ENCODE measurements around the gene PAK4. TPM values are rescaled to one million over a fixed set of nuclear protein-coding genes. Genes with fewer than 3 reads are reported as not detected.

Gene PAK4
- polyA plus RNA-seq, 4 donors, result 29.4 to 74.0 (median 49.6) TPM

GRCh38 chr19:39145180-39145953 lies 19.8 kb downstream of the PAK4 start:
- DNase-seq (ENCODE audit: low read depth in 4 of 4, low spot score in 3 of 4), result no peak

GRCh38 chr19:39146091-39146490 lies 20.5 kb downstream of the PAK4 start:
- no peak for DNase-seq (ENCODE audit: low read depth in 4 of 4, low spot score in 3 of 4)

DNA sequence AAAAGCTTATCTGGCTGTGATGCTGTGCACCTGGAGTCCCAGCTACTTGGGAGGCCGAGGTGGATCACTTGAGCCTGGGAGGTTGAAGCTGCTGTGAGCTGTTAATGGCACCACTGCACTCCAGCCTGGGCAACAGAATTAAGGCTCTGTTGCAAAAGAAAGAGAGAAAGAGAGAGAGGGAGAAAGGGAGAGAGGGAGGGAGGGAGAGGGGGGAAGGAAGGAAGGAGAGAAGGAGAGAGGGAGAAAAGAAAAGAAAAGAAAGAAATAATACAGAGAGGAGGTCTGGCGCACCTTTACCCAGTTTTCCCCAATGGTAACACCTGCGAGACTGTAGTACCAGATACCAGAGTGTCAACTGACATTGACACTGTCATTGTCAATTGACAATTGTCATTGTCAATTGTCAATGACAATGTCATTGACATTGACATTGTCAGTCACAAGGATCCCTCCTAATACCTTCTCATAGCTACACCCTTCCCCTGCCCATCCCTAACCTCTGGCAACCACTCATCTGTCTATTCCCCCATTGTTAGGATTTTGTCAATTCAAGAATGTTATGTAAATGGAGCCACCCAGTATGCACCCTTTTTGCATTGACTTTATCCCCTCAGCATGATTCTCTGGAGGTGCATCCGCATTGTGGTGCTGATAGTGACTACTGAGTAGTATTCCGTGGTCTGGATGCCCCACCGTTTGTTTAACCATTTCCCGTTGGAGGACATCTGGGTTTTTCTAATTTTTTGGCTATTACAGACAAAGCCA lies 21.3 kb downstream of the PAK4 start:
- no peak for DNase-seq (ENCODE audit: low read depth in 4 of 4, low spot score in 3 of 4)

DNA sequence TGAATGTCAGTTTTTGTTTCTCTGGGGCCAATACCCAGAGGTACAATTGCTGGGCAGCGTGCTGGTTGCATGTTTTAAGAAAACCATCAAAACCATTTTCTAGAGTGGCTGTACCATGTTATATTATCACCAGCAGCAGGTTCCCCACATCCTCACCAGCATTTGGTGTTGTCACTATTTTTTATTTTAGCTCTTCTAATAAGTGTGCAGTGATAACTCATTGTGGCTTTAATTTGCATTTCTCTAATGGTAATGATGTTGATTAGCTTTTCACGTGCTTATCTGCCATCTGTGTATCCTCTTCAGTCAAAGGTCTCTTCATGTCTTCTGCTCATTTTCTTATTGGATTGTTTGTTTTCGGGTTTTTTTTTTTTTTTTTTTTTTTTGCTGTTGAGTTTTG lies 21.9 kb downstream of the PAK4 start:
- DNase-seq (ENCODE audit: low read depth in 4 of 4, low spot score in 3 of 4), result no peak

- no peak for DNase-seq (ENCODE audit: low read depth in 4 of 4, low spot score in 3 of 4)
These were observed 23.4 kb downstream of the PAK4 start for GRCh38 chr19:39148939-39149529.

DNA sequence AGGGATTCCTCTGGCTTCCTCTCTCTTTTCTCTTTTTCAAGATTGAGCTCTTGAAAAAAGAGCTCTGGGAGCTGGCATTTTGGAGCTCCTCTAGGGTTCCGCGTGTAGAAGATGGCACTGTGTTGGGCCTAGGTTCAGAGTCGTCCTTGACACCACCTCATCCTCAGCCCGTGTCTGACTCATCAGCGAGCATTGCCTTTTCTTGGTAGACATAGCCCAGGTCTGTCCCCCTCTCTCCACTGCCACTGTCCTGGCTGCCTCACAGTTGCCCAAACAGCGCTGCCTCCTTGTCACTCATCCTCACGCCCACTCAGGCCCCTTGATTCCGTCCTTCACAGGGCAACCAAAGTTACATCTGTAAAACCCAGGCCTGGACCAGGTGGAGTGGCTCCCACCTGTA lies 24.6 kb downstream of the PAK4 start:
- no peak for DNase-seq (ENCODE audit: low read depth in 4 of 4, low spot score in 3 of 4)

DNA sequence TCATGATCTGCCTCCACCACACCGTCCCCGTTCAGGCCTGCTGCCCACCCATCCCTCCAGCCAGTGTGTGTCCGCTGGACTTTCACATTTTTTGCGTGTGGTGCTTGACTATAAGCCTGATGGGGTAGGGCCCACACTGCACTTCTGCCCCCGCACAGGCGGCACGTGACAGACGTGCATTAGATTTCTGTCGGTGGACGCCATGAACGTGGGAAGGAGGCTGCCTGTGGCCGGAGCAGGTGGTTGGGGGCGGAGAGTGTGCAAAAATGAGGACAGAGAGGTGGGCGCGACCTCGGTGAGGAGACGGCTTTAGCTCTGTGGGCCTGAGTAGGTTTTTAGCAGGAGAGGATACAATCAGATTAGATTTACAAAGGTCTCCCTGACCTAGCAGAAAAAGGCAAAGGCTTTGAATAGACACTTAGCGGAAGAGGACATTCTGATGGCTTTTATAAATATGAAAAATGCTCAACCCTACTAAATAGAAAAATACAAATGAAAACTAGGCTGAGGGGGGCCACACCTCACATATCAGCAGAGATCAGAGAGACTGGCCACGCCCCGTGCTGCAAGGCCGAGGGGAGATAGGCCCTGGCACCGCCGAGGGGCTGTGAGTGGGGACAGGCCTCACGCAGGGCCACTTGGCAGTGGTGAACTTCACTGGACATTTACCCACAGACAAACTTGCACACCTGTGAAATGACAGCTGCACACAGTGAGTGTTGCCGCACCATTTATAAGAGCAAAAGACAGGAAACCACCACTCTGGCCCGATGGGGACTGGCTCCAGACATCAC lies 25.4 kb downstream of the PAK4 start:
- DNase-seq (ENCODE audit: low read depth in 4 of 4, low spot score in 3 of 4), result no peak

DNA sequence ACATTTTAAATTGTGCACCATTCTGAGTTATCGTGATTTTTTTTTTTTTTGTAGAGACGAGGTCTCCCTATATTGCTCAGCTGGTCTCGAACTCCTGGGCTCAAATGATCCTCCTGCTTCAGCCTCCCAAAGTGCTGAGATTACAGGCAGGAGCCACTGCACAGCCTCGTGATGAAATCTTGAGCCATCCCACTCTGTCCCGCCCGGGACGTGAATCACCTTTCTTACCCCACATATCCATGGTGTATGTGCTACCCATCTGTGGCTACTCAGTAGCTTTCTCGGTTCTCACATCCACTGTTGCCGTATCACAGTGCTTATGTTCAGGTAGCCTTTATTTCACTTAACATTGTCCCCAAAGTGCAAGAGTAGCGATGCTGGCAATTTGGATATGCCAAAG lies 26.5 kb downstream of the PAK4 start:
- no peak for DNase-seq (ENCODE audit: low read depth in 4 of 4, low spot score in 3 of 4)

DNA sequence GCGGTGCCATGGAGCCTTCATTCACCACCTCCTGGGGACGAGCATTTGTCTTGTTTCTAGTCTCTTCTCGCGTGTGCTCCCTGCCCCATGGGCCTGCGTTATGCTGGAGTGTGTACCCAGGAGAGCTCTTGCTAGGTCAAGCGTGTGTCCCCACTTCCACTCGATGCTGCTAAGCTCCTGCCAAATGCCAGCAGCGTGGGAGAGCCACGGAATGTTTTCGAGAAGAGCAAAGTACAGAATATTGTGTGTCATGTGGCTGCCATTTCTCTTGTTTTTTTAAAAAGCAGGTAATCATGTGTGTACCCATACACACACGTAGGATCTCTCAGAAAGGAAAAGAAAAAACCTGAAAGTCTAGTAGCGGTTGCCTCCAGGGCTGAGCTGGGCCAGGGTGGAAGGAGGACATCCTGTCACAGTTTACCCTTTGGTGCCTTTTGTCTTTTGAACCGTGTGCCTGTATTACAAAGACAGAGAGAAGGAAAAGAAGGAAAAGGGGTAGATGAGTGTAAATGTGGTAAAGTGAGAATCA lies 28.6 kb downstream of the PAK4 start:
- no peak for DNase-seq (ENCODE audit: low read depth in 4 of 4, low spot score in 3 of 4)

DNA sequence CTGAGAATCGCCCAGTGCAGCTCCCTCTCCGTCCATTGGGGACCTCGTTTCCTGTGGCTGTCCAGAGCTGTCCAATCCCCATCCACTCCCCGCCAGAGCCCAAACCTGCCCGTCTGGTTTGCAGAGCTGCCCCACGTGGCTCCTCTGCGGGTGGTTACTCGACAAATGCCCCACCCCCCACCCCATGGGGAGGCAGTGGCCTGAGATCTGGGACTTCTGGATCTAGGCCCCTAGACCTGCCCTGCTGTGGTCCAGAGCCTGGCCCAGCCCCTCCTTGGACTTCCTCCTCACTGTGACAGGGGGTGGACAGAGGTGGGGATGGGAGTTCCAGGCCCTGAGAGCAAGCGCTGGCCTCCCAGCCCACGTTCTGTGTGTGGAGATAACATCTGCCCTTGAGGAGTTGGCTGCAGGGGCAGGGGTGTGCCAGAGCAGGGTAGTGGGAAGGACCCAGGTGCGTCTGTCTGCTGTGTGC lies 29.1 kb downstream of the PAK4 start:
- no peak for DNase-seq (ENCODE audit: low read depth in 4 of 4, low spot score in 3 of 4)

DNA sequence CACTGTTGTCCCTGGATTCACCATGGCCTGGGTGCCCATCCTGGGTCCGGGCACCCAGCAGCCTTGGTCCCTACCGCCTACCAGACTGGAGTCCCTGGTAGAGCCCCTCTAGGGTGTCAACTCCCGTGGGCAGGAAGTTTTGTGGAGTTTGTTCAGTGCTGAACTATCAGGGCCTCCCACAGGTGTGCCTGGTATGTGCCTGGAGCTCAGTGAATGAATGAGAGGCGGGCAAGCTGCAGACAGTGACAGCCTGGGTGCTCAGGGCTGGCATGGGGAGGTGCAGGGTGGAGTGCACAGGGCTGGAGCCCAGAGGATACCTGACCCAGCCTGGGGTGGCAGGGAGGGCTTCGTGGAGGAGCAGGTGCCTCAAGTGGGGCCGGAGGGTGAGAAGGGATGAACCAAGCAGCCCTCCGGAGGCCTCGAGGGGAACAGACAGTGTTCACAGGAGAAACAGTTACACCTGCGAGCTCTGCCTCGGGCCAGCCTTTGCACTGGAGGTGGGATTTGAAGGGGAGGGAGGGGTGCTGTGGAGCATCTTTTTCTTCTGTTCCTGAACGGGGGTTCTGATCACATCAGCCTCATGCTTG lies 29.6 kb downstream of the PAK4 start:
- DNase-seq (ENCODE audit: low read depth in 4 of 4, low spot score in 3 of 4), result no peak

DNA sequence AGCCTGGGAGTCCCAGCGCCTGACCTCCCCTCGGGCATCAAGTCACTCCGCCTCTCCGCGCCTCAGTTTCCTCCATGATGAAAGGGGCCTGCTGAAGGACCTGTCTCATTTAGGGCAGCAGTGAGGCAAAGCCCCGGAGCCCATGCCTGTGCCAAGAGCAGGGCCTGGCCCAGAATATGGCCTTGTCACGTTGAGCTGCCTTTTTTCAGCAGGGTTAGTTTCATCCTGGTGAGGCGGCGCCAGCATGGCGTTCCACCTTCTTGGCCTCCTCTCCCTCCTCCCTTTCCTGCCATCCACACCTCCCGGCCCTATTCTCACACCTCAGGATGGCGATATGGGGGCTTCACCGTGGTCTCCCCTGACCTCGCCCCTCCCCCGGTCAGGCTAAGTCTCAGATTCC lies 30.2 kb downstream of the PAK4 start:
- no peak for DNase-seq (ENCODE audit: low read depth in 4 of 4, low spot score in 3 of 4)

DNA sequence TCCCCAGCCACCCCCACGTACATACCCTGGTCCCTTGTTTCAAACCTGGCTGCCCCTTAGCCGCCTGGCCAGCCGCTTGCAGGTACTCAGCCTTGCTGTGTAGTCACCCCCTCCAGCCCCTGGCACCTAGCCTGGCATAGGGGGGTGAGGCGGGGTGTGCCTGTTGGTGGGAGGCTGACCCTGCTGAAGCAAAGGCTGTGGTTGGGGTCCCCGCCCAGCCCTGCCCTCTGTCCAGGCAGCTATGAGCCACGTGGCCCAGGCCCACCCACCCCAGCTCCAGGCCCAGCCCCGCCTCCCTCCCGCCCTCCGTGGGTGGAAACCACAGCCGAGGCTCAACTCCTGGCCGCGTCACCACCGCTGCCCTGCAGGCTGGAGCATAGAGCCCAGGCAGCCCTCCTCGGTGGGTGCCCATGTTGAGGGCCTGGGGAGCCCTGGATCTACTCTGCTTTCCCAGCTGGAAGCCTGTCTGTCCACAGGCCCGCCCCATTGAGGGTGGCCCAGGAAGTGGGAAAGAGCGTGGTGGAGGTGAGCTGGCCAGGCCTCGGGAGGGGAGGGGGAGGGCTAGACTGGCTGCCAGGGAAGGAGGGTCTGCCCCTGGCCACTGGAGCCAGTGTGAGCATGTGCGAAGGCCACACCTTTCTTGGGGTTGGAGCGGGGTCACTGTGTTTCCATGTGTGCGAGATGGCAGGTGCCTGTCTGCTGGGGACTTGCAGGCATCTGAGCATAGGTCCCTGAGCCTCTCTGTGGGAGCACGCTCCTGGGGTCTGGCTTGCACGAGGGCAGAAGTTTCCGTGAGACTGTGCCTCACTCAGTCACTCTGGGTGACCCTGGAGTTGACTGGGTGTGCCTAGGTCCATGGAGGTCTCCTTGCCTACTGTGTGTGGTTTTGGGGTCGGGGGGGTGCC lies 31.0 kb downstream of the PAK4 start:
- DNase-seq (ENCODE audit: low read depth in 4 of 4, low spot score in 3 of 4), result no peak

DNA sequence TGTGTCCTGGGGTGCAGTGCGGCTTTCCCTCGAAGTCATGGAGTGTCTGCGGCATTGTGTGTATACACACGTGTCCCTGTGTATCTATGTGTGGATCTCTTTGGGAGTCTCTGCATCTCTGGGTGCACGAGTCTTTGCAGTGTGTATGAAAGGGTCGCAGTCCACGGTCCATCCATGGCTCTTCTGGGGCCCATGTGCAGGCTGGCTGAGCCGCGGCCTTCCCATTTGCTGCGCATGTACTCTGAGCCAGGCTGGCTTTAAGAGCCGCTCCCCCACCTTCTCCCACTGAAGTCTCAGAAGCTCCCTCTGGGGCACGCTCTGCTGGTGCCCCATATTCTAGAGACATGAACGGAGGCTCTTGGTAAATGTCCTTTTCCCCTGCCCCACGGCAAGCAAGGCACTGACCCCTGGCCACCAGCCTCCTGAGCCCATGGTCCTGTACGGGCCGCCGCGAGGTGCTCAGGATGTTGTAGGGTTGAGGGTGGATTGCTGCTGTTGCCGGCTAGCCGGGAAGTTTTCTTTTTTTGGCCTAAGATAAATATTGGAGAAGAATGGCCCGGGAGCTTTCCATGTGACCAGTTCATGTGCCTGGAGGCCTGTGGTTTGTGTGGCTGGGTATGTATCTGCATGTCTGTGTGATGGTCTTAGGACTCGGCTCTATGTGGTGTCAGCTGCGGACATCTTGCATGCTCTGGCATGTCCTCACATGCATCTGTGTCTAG lies 31.9 kb downstream of the PAK4 start:
- DNase-seq (ENCODE audit: low read depth in 4 of 4, low spot score in 3 of 4), result no peak

GRCh38 chr19:39157997-39158389 lies 32.4 kb downstream of the PAK4 start:
- no peak for DNase-seq (ENCODE audit: low read depth in 4 of 4, low spot score in 3 of 4)

GRCh38 chr19:39158646-39159260 lies 33.2 kb downstream of the PAK4 start:
- no peak for DNase-seq (ENCODE audit: low read depth in 4 of 4, low spot score in 3 of 4)

GRCh38 chr19:39160523-39160861 lies 34.9 kb downstream of the PAK4 start:
- no peak for DNase-seq (ENCODE audit: low read depth in 4 of 4, low spot score in 3 of 4)

Measured in left renal pelvis (tissue), 4 donors.